PC-3 (cell line): ENCODE data around the gene KLHL30.

Experiments
- CTCF ChIP-seq: fragments of 300-600 bp; sonication (generic); conservative IDR thresholded peaks from 2 replicates; pipeline ENCODE4 v1.5.1; 2017; ENCODE audit warnings: antibody characterized with exemption, low read depth, mild to moderate bottlenecking, low read length
- EZH2 ChIP-seq: fragments of 300-600 bp; sonication (generic); IDR thresholded peaks from one replicate; pipeline ENCODE4 v1.6.1; 2017; ENCODE audit warnings: antibody characterized with exemption, mild to moderate bottlenecking, low read length; ENCODE audit not compliant: unreplicated experiment

- TF ChIP-seq CTCF: no peak
- TF ChIP-seq EZH2: no peak
Observed at GRCh38 chr2:238132463-238133450, 5.7 kb upstream of the KLHL30 start.
